Erythroblast (primary cell): Measurements from ENCODE around the gene C10orf120.

ENCODE experiments used
- GATA1 ChIP-seq: IDR thresholded peaks from 2 replicates; pipeline ENCODE4 v1.6.1; 2011; ENCODE audit warnings: low read depth, mild to moderate bottlenecking, control low read depth, low read length, moderate library complexity
- POLR2A ChIP-seq: IDR thresholded peaks from 2 replicates; pipeline ENCODE4 v1.6.1; 2011; ENCODE audit warnings: mild to moderate bottlenecking, low read length

DNA sequence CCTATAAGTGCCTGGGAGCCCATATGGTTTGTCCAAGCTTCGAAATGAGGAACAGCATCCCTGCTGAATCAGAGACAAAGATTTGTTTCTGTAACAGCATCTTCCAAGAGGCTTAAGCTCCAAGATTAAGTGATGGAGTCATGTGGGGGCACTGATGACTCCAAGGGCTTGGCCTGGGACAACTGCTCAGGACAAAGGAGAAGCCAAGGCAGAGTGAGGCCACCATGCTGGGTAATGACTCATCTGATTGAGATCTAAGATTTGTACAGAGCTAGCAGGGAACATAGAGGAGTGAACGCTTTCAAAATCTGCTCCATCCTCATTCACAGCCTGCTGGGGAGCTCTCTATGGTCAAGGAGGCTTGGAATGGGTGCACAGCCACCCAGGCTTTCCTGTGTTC lies 49.3 kb downstream of the C10orf120 start:
- TF ChIP-seq POLR2A (no peak), GATA1 (no peak)
